NT2/D1 (cell line): ENCODE measurements around the gene INTS4.

Source experiments
- SUZ12 ChIP-seq: IDR thresholded peaks from 2 replicates; pipeline ENCODE4 v1.6.1; 2011; ENCODE audit not compliant: insufficient read length, insufficient read depth; ENCODE audit errors: extremely low read depth
- YY1 ChIP-seq: IDR thresholded peaks from 2 replicates; pipeline ENCODE4 v1.6.1; 2011; ENCODE audit not compliant: insufficient read length, insufficient read depth

GRCh38 chr11:77833302-77833701, 161.2 kb downstream of the INTS4 start:
- no peak for TF ChIP-seq YY1
- TF ChIP-seq SUZ12, result no peak
